HG02642 (cell line): ENCODE data around the gene ODC1.

Experiments
- ATAC-seq: cut with Tn5 transposase; IDR thresholded peaks from one replicate; pipeline ENCODE4 v1.9.1; 2021; ENCODE audit warnings: mild to moderate bottlenecking; ENCODE audit not compliant: unreplicated experiment, poor library complexity

Gene ODC1

GRCh38 chr2:10480359-10480949 lies 32.3 kb upstream of the ODC1 start:
- no peak for ATAC-seq

GRCh38 chr2:10478916-10479315 lies 30.8 kb upstream of the ODC1 start:
- ATAC-seq, result no peak

GRCh38 chr2:10478298-10478625 lies 30.1 kb upstream of the ODC1 start:
- ATAC-seq, result no peak

GRCh38 chr2:10477443-10478297 lies 29.5 kb upstream of the ODC1 start:
- ATAC-seq, result no peak

- ATAC-seq, result no peak
Measured at GRCh38 chr2:10476723-10477442, 28.8 kb upstream of the ODC1 start.

GRCh38 chr2:10475811-10476660 lies 27.9 kb upstream of the ODC1 start:
- ATAC-seq, result no peak

GRCh38 chr2:10475221-10475722 lies 27.1 kb upstream of the ODC1 start:
- no peak for ATAC-seq

- no peak for ATAC-seq
Measured at GRCh38 chr2:10473121-10473756, 25.1 kb upstream of the ODC1 start.

- no peak for ATAC-seq
Measured at GRCh38 chr2:10471955-10472354, 23.8 kb upstream of the ODC1 start.

GRCh38 chr2:10471046-10471571 lies 23.0 kb upstream of the ODC1 start:
- ATAC-seq, result no peak

- ATAC-seq, result no peak
Measured at GRCh38 chr2:10469955-10470608, 22.0 kb upstream of the ODC1 start.

GRCh38 chr2:10469301-10469700 lies 21.2 kb upstream of the ODC1 start:
- ATAC-seq, result no peak

- no peak for ATAC-seq
Measured at GRCh38 chr2:10467401-10467800, 19.3 kb upstream of the ODC1 start.

GRCh38 chr2:10466801-10467200 lies 18.7 kb upstream of the ODC1 start:
- ATAC-seq, result no peak

- no peak for ATAC-seq
Measured at GRCh38 chr2:10465910-10466309, 17.8 kb upstream of the ODC1 start.

- no peak for ATAC-seq
Measured at GRCh38 chr2:10462178-10463083, 14.3 kb upstream of the ODC1 start.

GRCh38 chr2:10460366-10460796 lies 12.3 kb upstream of the ODC1 start:
- ATAC-seq, result no peak
